B cell (primary cell): Measurements from ENCODE around the gene ARF6. TPM values are rescaled to one million over a fixed set of nuclear protein-coding genes. Genes with fewer than 3 reads are reported as not detected.
A peak's percentile ranks its signal among the peaks of the same experiment; 100 is the strongest.

ENCODE experiments used
- ATAC-seq: fragments of 200-7000 bp; cut with Tn5 transposase; one replicate; pipeline ENCODE4 v1.10.0; 2021; ENCODE audit warnings: low read depth, mild to moderate bottlenecking, moderate number of reproducible peaks, moderate library complexity
- CTCF ChIA-PET: fragments of 350-600 bp; sonication (Branson Sonifier 250); formaldehyde crosslinking; loops from one replicate; lab custom pipeline; 2021; ENCODE audit warnings: antibody characterized with exemption, inconsistent platforms; lab: Charles Lee
- POLR2A ChIA-PET: fragments of 350-600 bp; sonication (Branson Sonifier 250); formaldehyde crosslinking; loops from one replicate; lab custom pipeline; 2021; ENCODE audit warnings: antibody characterized with exemption; lab: Charles Lee
- DNase-seq: peaks from one replicate; pipeline ENCODE4 v3.0.0; 2013
- H2AFZ ChIP-seq: 2 replicates; pipeline ENCODE4 v1.6.1; 2012; ENCODE audit warnings: mild to moderate bottlenecking, low read depth, low read length; ENCODE audit not compliant: insufficient read depth, poor library complexity, severe bottlenecking
- H3K27ac ChIP-seq, 2 donors: 1 replicate in 1 of 2; 2 replicates in 1 of 2; pipeline ENCODE4 v1.5.1; 2012 to 2013; ENCODE audit warnings: low read length in 2 of 2, mild to moderate bottlenecking in 2 of 2, moderate library complexity in 1 of 2
- H3K27me3 ChIP-seq, 4 experiments: fragments of 200-600 bp in 1 of 4; sonication (generic) in 1 of 4; replicated peaks in 1 of 4; 1 replicate in 2 of 4; 2 replicates in 2 of 4; pipeline versions ENCODE4 v1.6.1 to v1.7.0; 2013 to 2016; ENCODE audit warnings: low read length in 3 of 4, mild to moderate bottlenecking in 2 of 4, mixed read lengths in 1 of 4, moderate library complexity in 1 of 4; ENCODE audit not compliant: insufficient read depth in 4 of 4, control insufficient read depth in 3 of 4; ENCODE audit errors: control extremely low read depth in 1 of 4
- H3K36me3 ChIP-seq, 2 experiments: replicated peaks in 1 of 2; 1 replicate in 1 of 2; 2 replicates in 1 of 2; pipeline versions ENCODE4 v1.6.1 to v1.7.1; 2013; ENCODE audit warnings: low read length in 1 of 2; ENCODE audit not compliant: insufficient read depth in 2 of 2, control insufficient read depth in 1 of 2; ENCODE audit errors: control extremely low read depth in 1 of 2, extremely low read depth in 1 of 2
- H3K4me1 ChIP-seq, 2 donors: fragments of 200-600 bp in 1 of 2; sonication (generic) in 1 of 2; 1 replicate in 1 of 2; 2 replicates in 1 of 2; pipeline versions ENCODE4 v1.5.1 to v1.6.1; 2013 to 2017; ENCODE audit warnings: low read length in 2 of 2; ENCODE audit not compliant: control insufficient read depth in 2 of 2, insufficient read depth in 2 of 2
- H3K4me2 ChIP-seq: replicated peaks from 2 replicates; pipeline ENCODE3; 2012; ENCODE audit warnings: mild to moderate bottlenecking, low read depth, low read length; ENCODE audit not compliant: poor library complexity, severe bottlenecking
- H3K4me3 ChIP-seq, 5 experiments: fragments of 200-600 bp in 1 of 5; sonication (generic) in 1 of 5; 1 replicate in 3 of 5; 2 replicates in 2 of 5; pipeline versions ENCODE4 v1.5.1 to v1.7.0; 2011 to 2016; ENCODE audit warnings: low read length in 4 of 5, mild to moderate bottlenecking in 4 of 5, low read depth in 2 of 5, control low read depth in 1 of 5, moderate library complexity in 1 of 5; ENCODE audit not compliant: insufficient read depth in 1 of 5; ENCODE audit errors: control extremely low read depth in 1 of 5, extremely low read depth in 1 of 5
- H3K79me2 ChIP-seq: fragments of 200-600 bp; sonication (generic); one replicate; pipeline ENCODE4 v1.6.0; 2016; ENCODE audit warnings: low read length; ENCODE audit not compliant: control insufficient read depth, insufficient read depth
- H3K9ac ChIP-seq: fragments of 200-600 bp; sonication (generic); 2 replicates; pipeline ENCODE4 v1.6.1; 2017; ENCODE audit warnings: mild to moderate bottlenecking, low read length, moderate library complexity
- H3K9me3 ChIP-seq, 3 donors: one replicate each; pipeline versions ENCODE4 v1.6.1 to v1.7.1; 2013; ENCODE audit warnings: low read length in 2 of 3; ENCODE audit not compliant: control insufficient read depth in 2 of 3, insufficient read depth in 1 of 3; ENCODE audit errors: control extremely low read depth in 1 of 3
- H4K20me1 ChIP-seq: 2 replicates; pipeline ENCODE4 v1.6.0; 2012; ENCODE audit warnings: mild to moderate bottlenecking, low read length; ENCODE audit not compliant: insufficient read depth, control insufficient read depth, poor library complexity, severe bottlenecking
- H3K27ac Mint-ChIP-seq: one replicate; pipeline ENCODE4 v1.8.0; 2021; ENCODE audit warnings: mixed read lengths
- H3K27me3 Mint-ChIP-seq: one replicate; pipeline ENCODE4 v1.8.0; 2021; ENCODE audit warnings: mixed read lengths
- H3K4me1 Mint-ChIP-seq: one replicate; pipeline ENCODE4 v1.8.0; 2021; ENCODE audit warnings: mixed read lengths
- H3K4me3 Mint-ChIP-seq: one replicate; pipeline ENCODE4 v1.8.0; 2021; ENCODE audit warnings: mixed read lengths
- H3K9me3 Mint-ChIP-seq: one replicate; pipeline ENCODE4 v1.8.0; 2022; ENCODE audit warnings: mixed read lengths; ENCODE audit not compliant: insufficient read depth
- EZH2 ChIP-seq: IDR thresholded peaks from 2 replicates; pipeline ENCODE4 v1.6.1; 2012; ENCODE audit warnings: borderline replicate concordance, low read depth, mild to moderate bottlenecking, moderate library complexity, low read length; ENCODE audit not compliant: insufficient read depth, poor library complexity, severe bottlenecking
- WGBS: methylation state at CpG from one replicate; pipeline ENCODE4 v1.1.5; 2013; ENCODE audit warnings: missing lambda C conversion rate; ENCODE audit not compliant: insufficient coverage; 5-methylcytosine and 5-hydroxymethylcytosine counted together
- intact Hi-C: fragments of 100-400 bp; cut with micrococcal nuclease; formaldehyde crosslinking; loops from one replicate; pipeline ENCODE4 v1.10.0; 2022
- polyA plus RNA-seq: library from polyadenylated mRNA; depleted of rRNA; stranded (reverse); fragments of >200 nt; gene quantifications from 2 replicates; pipeline ENCODE4 v1.2.3, GENCODE V29; 2012
- total RNA-seq, 2 donors: library from RNA; stranded (reverse); fragments of 120-200 nt in 1 of 2; gene quantifications; 1 replicate in 1 of 2; 2 replicates in 1 of 2; pipeline versions ENCODE4 v1.2.3 to v1.2.4, GENCODE V29; 2013 to 2022
- TF ChIP-seq, protein P1 (sequence below): fragments of 200-600 bp; IDR thresholded peaks from one replicate; pipeline ENCODE4 v1.8.0; 2022; ENCODE audit warnings: antibody characterized with exemption, mild to moderate bottlenecking

The ARF6 gene
- total and polyA plus RNA-seq, 2 donors (not counting 1 experiment from before 2014, with no cell fraction given): 96.6 to 135 TPM

DNA sequence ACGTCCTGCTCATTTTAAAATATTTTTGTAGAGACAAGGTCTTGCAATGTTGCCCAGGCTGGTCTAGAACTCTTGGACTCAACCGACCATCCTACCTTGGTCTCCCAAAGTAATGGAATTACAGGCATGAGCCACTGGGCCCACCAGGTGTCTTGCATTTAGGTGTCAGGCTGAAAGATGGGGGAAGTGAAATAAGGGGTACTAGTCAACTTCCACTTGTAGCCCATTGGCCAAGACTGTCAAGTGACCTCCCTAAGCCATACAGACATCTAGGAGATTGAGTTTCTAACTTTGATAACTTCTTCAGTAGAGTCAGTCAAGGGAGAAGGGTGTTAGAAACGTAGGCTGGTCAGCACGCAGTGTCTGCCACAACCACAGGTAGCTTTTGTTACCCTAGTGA is 32.0 kb downstream of the ARF6 start:
- Mint-ChIP-seq H3K27me3 (no peaks in the 10 kb centered on the region), H3K9me3 (no peaks in the 10 kb centered on the region), H3K4me1 (peaks cover 46% of the 10 kb centered on the region), H3K27ac (no peak overlapping the region), H3K4me3 (no peak overlapping the region)
- no peak overlapping the region for H3K4me3 ChIP-seq
- ATAC-seq (no peak), DNase-seq (peak; percentile 18)
- H3K4me2 ChIP-seq: no peak overlapping the region
- no peaks in the 10 kb centered on the region for H4K20me1 ChIP-seq
- 100% methylated on average over 2 of the region's 4 CpGs for WGBS
- H3K79me2 ChIP-seq: no peaks in the 10 kb centered on the region
- no peak overlapping the region for H2AFZ ChIP-seq
- CTCF ChIA-PET: interaction anchor here (1.9 to 2.6 kb wide), 2 partner anchors 15 to 78 kb away, joined by 7 to 9 read pairs; no protein-coding TSS in a partner anchor
- POLR2A ChIA-PET: interaction anchor here (0.6 to 1.0 kb wide), 3 partner anchors 19 to 47 kb away, joined by 3 to 10 read pairs (median 9); no protein-coding TSS in a partner anchor
- peaks cover 31 to 38% of the 10 kb centered on the region in 2 donors for H3K4me1 ChIP-seq
- no peak overlapping the region for H3K9ac ChIP-seq
- H3K9me3 ChIP-seq: peaks cover 0 to 1% (median 0%) of the 10 kb centered on the region in 3 donors
- no peaks in the 10 kb centered on the region for H3K27me3 ChIP-seq
- TF ChIP-seq, protein P1, sequence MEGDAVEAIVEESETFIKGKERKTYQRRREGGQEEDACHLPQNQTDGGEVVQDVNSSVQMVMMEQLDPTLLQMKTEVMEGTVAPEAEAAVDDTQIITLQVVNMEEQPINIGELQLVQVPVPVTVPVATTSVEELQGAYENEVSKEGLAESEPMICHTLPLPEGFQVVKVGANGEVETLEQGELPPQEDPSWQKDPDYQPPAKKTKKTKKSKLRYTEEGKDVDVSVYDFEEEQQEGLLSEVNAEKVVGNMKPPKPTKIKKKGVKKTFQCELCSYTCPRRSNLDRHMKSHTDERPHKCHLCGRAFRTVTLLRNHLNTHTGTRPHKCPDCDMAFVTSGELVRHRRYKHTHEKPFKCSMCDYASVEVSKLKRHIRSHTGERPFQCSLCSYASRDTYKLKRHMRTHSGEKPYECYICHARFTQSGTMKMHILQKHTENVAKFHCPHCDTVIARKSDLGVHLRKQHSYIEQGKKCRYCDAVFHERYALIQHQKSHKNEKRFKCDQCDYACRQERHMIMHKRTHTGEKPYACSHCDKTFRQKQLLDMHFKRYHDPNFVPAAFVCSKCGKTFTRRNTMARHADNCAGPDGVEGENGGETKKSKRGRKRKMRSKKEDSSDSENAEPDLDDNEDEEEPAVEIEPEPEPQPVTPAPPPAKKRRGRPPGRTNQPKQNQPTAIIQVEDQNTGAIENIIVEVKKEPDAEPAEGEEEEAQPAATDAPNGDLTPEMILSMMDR: no peak
- TF ChIP-seq EZH2: no peak
- no peaks in the 10 kb centered on the region for H3K36me3 ChIP-seq
- no peak overlapping the region for H3K27ac ChIP-seq
- intact Hi-C loops: loop anchor here (5.0 kb wide), 1 partner anchor 37 kb away; no protein-coding TSS in a partner anchor

DNA sequence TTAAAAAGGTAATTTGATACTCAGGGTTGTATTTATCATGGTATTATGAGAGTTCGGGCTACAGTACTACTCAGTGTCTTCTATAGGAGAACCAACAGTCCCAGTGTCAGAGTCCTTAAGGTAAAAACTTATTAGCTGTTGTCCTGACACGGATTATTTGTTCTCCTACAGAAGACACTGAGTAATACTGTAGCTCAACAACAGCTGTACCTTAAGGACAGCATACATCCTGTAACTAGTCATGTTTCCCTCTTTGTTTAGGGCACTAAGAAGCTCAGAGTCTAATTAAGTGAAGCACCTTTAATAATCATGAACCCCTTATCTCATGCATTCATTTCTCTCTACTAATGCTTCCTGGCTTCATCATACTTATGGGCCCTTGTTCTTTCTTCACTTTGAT is 33.9 kb downstream of the ARF6 start:
- H3K9ac ChIP-seq: no peak overlapping the region
- ChIA-PET POLR2A (interaction anchor here (0.7 kb wide), 1 partner anchor 48 kb away, joined by 6 read pairs; no protein-coding TSS in a partner anchor), CTCF (no interaction called here)
- H3K27ac ChIP-seq: no peak overlapping the region
- no peaks in the 10 kb centered on the region for H3K27me3 Mint-ChIP-seq
- intact Hi-C loops: loop anchor here (5.0 kb wide), 1 partner anchor 35 kb away; no protein-coding TSS in a partner anchor
- 100% methylated on average over 1 of the region's 2 CpGs for WGBS
- H4K20me1 ChIP-seq: no peaks in the 10 kb centered on the region
- H3K4me2 ChIP-seq: no peak overlapping the region
- no peak overlapping the region for H3K4me3 ChIP-seq
- peaks cover 0 to 1% (median 0%) of the 10 kb centered on the region in 3 donors for H3K9me3 ChIP-seq
- TF ChIP-seq, protein P1: no peak
- no peak for TF ChIP-seq EZH2
- no peaks in the 10 kb centered on the region for H3K27me3 ChIP-seq
- no peak overlapping the region for H3K4me3 Mint-ChIP-seq
- no peak overlapping the region for H3K27ac Mint-ChIP-seq
- no peak for ATAC-seq
- H2AFZ ChIP-seq: no peak overlapping the region
- no peaks in the 10 kb centered on the region for H3K9me3 Mint-ChIP-seq
- no peaks in the 10 kb centered on the region for H3K79me2 ChIP-seq
- H3K4me1 ChIP-seq: peaks cover 29 to 46% of the 10 kb centered on the region in 2 donors
- H3K36me3 ChIP-seq: no peaks in the 10 kb centered on the region
- peaks cover 48% of the 10 kb centered on the region for H3K4me1 Mint-ChIP-seq
- no peak for DNase-seq
